GM10248 (cell line): ENCODE measurements around the gene SAMD4A.

ENCODE experiments used
- CTCF ChIA-PET: fragments of 300-600 bp; sonication (Branson Sonifier 250); formaldehyde crosslinking; extraction: SDS; loops from one replicate; lab custom pipeline; 2021; ENCODE audit warnings: antibody characterized with exemption; lab: Yijun Ruan, JAX
- POLR2A ChIA-PET: fragments of 350-650 bp; sonication (Branson Sonifier 250); formaldehyde crosslinking; extraction: SDS; loops from one replicate; lab custom pipeline; 2020; ENCODE audit warnings: antibody characterized with exemption; lab: Yijun Ruan, JAX
- DNase-seq: peaks from one replicate; pipeline ENCODE4 v3.0.0; 2012; ENCODE audit errors: extremely low spot score
- TF ChIP-seq, protein P1 (sequence below): IDR thresholded peaks from 2 replicates; pipeline ENCODE4 v1.5.1; 2012; ENCODE audit warnings: mild to moderate bottlenecking, low read depth; ENCODE audit errors: extremely low read depth, missing control alignments, control extremely low read depth

Gene SAMD4A

DNA sequence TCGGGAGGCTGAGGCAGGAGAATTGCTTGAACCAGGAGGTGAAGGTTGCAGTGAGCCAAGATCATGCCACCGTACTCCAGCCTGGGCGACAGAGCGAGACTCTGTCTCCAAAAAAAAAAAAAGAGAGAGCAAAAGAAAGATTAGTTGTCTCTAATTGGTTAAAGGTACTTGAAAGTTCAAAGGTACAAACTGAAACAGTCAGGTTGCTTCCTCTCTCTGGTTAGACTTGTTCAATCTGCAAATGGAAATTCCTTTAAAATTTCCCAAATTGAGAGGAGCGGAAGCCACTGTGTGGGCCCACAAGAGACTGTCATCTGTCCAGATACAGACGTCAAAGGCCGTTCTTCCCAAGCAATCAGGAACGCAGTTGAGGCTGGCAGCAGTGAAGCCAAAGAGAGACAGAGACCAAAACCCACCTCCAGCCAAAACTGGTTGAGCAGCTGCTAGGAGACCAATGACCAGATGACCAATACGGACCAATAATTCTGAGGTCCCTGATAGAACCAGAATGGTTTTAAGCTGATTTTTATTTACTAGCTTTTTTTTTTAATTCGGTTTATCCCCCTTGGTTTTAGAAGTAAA, 272.1 kb downstream of the SAMD4A start:
- ChIA-PET CTCF (interaction anchor here (1.5 kb wide), 1 partner anchor 25 kb away, joined by 4 read pairs; no protein-coding TSS in a partner anchor), POLR2A (no interaction called here)
- DNase-seq, result no peak
- TF ChIP-seq, protein P1, sequence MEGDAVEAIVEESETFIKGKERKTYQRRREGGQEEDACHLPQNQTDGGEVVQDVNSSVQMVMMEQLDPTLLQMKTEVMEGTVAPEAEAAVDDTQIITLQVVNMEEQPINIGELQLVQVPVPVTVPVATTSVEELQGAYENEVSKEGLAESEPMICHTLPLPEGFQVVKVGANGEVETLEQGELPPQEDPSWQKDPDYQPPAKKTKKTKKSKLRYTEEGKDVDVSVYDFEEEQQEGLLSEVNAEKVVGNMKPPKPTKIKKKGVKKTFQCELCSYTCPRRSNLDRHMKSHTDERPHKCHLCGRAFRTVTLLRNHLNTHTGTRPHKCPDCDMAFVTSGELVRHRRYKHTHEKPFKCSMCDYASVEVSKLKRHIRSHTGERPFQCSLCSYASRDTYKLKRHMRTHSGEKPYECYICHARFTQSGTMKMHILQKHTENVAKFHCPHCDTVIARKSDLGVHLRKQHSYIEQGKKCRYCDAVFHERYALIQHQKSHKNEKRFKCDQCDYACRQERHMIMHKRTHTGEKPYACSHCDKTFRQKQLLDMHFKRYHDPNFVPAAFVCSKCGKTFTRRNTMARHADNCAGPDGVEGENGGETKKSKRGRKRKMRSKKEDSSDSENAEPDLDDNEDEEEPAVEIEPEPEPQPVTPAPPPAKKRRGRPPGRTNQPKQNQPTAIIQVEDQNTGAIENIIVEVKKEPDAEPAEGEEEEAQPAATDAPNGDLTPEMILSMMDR, result no peak

DNA sequence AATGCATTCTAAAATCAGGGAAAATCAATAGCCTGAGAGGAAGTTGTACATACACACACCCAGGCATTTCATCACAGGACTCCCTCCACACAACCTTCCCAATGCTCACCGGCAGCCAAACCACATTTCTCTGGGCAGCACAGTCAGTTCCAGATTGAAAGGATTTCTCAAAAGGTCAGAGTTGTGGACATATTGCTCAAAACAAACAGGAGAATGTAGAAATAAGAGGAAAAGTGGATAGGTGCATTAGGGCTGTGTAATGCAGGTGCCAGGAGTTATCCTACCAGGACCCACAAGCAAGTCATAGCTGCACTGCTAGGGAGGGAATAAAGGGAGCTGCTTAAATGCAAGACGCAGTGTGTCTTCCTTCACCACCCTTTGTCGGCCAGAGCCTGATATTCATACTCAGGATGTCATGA, 272.8 kb downstream of the SAMD4A start:
- ChIA-PET CTCF (interaction anchor here (0.6 to 1.5 kb wide), 2 partner anchors 15 to 26 kb away, joined by 3 to 4 read pairs; no protein-coding TSS in a partner anchor), POLR2A (no interaction called here)
- no peak for DNase-seq
- TF ChIP-seq, protein P1, result no peak

DNA sequence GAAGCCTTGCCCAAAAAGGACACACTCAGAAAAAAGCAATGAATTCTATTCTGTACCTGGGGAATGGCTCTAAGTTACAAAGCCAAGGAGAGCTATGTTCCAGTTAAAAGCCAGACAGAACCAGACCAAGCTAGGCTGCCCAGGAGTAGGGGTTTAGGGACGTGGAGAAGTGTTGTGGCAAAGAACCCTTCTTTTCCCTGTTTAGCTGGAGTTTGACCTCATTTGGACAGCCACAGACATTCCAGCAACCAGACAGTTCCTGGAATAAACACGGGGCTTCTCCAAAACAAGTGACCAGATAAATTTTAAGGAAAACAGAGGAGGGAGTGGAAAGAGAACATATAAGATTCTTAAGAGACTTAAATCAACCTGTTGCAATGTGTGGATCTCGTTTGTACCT, 273.4 kb downstream of the SAMD4A start:
- TF ChIP-seq, protein P1, result no peak
- ChIA-PET CTCF (interaction anchor here (0.6 kb wide), 1 partner anchor 15 kb away, joined by 3 read pairs; no protein-coding TSS in a partner anchor), POLR2A (no interaction called here)
- DNase-seq, result no peak

DNA sequence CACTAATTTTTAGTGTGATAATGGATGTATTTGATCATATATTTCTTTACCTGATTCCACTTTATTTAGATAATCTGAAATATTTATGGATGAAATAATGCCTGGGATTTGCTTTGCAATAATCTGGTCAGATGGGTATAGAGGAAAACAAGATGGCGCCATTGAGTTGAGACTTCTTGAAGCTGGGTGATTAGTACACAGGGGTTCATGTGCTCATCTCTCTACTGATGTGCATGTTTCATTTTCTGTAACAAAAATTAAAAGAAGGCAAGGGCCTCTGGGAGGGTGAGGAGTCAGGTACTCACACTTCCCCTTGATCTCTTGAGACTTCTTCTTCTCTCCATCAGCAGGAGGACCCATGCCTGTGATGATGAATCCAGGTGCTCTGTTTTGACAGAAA, 273.9 kb downstream of the SAMD4A start:
- TF ChIP-seq, protein P1, result peak; percentile 2
- no peak for DNase-seq
- CTCF ChIA-PET, result interaction anchor here (1.3 kb wide), 1 partner anchor 55 kb away, joined by 3 read pairs; no protein-coding TSS in a partner anchor
- POLR2A ChIA-PET, result no interaction called here
